GM23248 (cell line): ENCODE data around the gene RBM4B.

Experiments
- EZH2 ChIP-seq: fragments of 200-600 bp; sonication (generic); IDR thresholded peaks from 2 replicates; pipeline ENCODE4 v1.6.1; 2018; ENCODE audit warnings: antibody characterized with exemption, mild to moderate bottlenecking; ENCODE audit not compliant: insufficient read depth, poor library complexity, severe bottlenecking
- EZH2phosphoT487 ChIP-seq: fragments of 200-600 bp; sonication (generic); IDR thresholded peaks from 2 replicates; pipeline ENCODE4 v1.6.1; 2018; ENCODE audit warnings: antibody characterized with exemption, moderate library complexity, mild to moderate bottlenecking, low read depth; ENCODE audit not compliant: insufficient read depth

GRCh38 chr11:66636411-66636810 lies 41.3 kb downstream of the RBM4B start:
- TF ChIP-seq EZH2 (no peak), EZH2phosphoT487 (no peak)
